Measurements from ENCODE around the gene LRRC75B. TPM values are rescaled to one million over a fixed set of nuclear protein-coding genes. Genes with fewer than 3 reads are reported as not detected.

The LRRC75B gene
- total RNA-seq, 1 donor from 2014 or later: 10.2 TPM

- Histone ChIP-seq H3K9me3 (no peaks in the 10 kb centered on the region), H3K36me3 (peaks cover 31% of the 10 kb centered on the region), H3K27me3 (ENCODE audit: low read depth) (no peaks in the 10 kb centered on the region), H3K27ac (no peak overlapping the region), H3K4me1 (peaks cover 20% of the 10 kb centered on the region), H3K4me3 (no peak overlapping the region)
- DNase-seq (no peak), ATAC-seq (no peak)
- intact Hi-C loops (cut with DNase I): no loop called here
- TF ChIP-seq CTCF (IDR thresholded peaks at IDR 0.05): no peak
These were observed 5.6 kb downstream of the LRRC75B start for GRCh38 chr22:24587251-24587650.

GRCh38 chr22:24585927-24586546 lies 6.8 kb downstream of the LRRC75B start:
- Histone ChIP-seq H3K27ac (no peak overlapping the region), H3K36me3 (peaks cover 31% of the 10 kb centered on the region), H3K9me3 (no peaks in the 10 kb centered on the region), H3K4me1 (peaks cover 15% of the 10 kb centered on the region), H3K27me3 (ENCODE audit: low read depth) (no peaks in the 10 kb centered on the region), H3K4me3 (no peak overlapping the region)
- ATAC-seq (no peak), DNase-seq (no peak)
- intact Hi-C loops (cut with DNase I): no loop called here
- TF ChIP-seq CTCF (IDR thresholded peaks at IDR 0.05): no peak

- DNase-seq (no peak), ATAC-seq (no peak)
- no peaks in the 10 kb centered on the region for H3K9me3 ChIP-seq
- no peaks in the 10 kb centered on the region for H3K27me3 ChIP-seq (ENCODE audit: low read depth)
- no peak for TF ChIP-seq CTCF (IDR thresholded peaks at IDR 0.05)
- no peak overlapping the region for H3K27ac ChIP-seq
- peaks cover 31% of the 10 kb centered on the region for H3K36me3 ChIP-seq
- intact Hi-C loops (cut with DNase I): no loop called here
- peaks cover 15% of the 10 kb centered on the region for H3K4me1 ChIP-seq
- no peak overlapping the region for H3K4me3 ChIP-seq
These were observed 7.4 kb downstream of the LRRC75B start for GRCh38 chr22:24585461-24585860.

GRCh38 chr22:24584871-24585411 lies 7.9 kb downstream of the LRRC75B start:
- Histone ChIP-seq H3K36me3 (peaks cover 31% of the 10 kb centered on the region), H3K4me1 (peaks cover 15% of the 10 kb centered on the region), H3K27ac (no peak overlapping the region), H3K9me3 (no peaks in the 10 kb centered on the region), H3K4me3 (no peak overlapping the region), H3K27me3 (ENCODE audit: low read depth) (no peaks in the 10 kb centered on the region)
- intact Hi-C loops (cut with DNase I): no loop called here
- no peak for DNase-seq
- no peak for ATAC-seq
- TF ChIP-seq CTCF (IDR thresholded peaks at IDR 0.05): no peak

- peaks cover 27% of the 10 kb centered on the region for H3K36me3 ChIP-seq
- no peak for TF ChIP-seq CTCF (IDR thresholded peaks at IDR 0.05)
- H3K27me3 ChIP-seq (ENCODE audit: low read depth): no peaks in the 10 kb centered on the region
- peaks cover 17% of the 10 kb centered on the region for H3K4me1 ChIP-seq
- intact Hi-C loops (cut with DNase I): no loop called here
- H3K4me3 ChIP-seq: no peak overlapping the region
- H3K9me3 ChIP-seq: no peaks in the 10 kb centered on the region
- DNase-seq (no peak), ATAC-seq (no peak)
- peak overlapping the region; percentile 53 for H3K27ac ChIP-seq
These were observed 8.6 kb downstream of the LRRC75B start for GRCh38 chr22:24584166-24584790.

Measured in lower lobe of right lung (tissue), 2 donors.